GM21515 (cell line): ENCODE data around the gene MISFA.
"Not testable (repeated sequence)": the region's sequence is repeated elsewhere in the genome, so short reads cannot be mapped to it uniquely, and the experiment has no call there.

Experiments
- ATAC-seq: cut with Tn5 transposase; IDR thresholded peaks from one replicate; pipeline ENCODE4 v1.9.1; 2021; ENCODE audit not compliant: unreplicated experiment

MISFA gene

DNA sequence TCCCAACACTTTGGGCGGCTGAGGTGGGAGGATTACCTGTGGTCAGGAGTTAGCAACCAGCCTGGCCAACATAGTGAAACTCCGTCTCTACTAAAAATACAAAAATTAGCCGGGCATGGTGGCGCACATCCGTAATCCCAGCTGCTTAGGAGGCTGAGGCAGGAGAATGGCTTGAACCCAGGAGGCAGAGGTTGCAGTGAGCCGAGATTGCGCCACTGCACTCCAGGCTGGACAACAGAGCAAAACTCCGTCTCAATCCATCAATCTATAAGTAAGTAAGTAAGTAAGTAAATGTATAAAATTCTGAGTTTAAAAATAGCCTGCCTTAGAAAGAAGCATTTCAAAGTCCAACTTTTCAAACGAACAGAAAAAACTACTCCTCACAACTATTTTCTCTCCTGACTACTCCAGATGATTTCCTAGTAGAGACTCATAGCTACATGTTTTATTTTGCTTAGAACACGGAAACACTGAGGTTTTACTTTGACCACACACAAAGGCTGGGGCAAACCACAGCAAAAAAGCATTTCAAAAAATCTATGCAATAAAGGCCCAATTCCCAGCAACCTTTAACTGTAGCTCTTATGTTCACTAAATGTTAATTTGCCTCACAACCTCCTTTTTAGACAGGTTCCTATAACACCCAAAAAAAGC, 18.2 kb downstream of the MISFA start:
- peak; percentile 50 for ATAC-seq

DNA sequence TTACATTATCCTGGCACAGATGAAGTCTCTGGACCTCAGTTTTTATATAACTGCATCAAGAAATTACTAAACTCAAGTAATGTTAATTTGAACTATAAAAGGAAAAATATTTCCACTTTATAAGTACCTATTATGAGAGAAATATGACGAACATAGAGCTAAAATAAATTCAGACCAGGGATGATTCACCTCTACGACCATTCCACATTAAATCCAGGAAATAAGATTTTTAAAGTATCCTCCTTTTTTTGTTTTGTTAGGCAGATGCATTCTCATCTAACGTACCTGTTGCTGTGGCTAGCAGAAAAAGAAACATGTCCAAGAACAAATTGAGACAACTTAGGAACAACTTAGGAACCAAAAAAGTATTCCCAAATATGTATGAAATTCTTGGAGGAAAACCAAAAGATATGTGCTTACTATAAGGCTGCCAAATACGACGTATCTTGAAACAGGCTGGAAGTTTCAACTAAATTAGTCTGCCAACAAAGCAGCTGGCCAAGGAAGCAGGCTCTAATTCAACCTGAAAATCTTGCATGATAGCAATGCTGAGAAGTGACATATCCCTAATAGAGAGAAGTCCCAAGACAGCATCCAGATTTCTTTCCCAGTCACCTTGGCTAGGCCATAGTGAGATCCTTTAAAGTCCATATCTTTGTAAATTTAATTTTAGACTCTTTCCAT, 18.9 kb downstream of the MISFA start:
- no peak for ATAC-seq

DNA sequence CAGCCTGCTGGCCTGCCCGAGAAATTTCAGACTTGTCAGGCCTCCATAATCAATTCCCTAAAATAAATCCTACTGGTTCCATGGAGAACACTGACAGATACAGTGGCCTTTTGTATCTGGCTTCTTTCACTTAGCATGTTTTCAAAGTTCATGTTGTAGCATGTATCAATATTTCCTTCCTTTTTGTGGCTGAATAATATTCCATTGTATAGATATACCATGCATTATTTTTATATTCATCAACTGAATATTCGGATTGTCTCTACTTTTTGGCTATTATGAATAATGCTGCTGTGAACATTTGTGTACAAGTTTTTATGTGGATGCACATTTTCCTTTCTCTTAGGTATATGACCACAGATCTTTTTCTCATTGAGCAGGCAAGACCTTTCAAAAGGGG, 24.1 kb downstream of the MISFA start:
- ATAC-seq: no peak

DNA sequence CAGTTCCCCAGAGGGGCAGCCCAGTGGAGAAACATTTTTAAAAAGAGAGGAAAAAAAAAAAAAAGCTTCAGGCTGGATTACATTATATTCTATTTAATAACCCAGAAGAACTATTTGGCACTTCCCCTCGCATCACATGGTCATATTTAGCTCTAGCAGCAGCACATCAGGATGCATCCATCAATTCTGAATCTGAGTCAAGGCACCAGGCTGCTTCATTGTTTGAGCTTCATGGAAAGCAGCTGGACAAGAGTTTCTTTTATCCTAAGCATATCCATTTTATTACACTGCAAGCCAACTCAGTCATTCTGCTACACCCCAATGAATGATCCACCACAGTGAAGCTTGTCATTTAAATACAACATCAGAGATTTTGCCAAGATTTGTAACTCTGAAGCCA, 24.6 kb downstream of the MISFA start:
- ATAC-seq: no peak

DNA sequence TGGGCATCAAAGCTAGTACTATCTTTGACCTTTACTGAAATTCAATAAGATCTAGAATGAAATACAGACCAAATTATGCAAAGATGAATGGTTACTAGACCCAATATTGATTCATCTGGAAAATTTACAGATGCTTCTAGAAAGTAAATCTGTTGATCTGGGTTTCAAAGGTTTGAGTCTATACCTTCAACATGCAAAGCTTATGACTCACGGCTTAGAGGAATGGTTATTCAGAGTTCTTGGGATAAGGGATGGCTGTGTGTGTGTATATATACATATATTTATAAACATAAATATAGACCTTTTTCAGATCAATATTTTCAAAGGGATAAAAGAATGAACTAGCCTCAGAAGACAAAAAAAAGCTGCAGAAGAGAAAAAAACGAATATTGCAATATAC, 33.3 kb downstream of the MISFA start:
- no peak for ATAC-seq

DNA sequence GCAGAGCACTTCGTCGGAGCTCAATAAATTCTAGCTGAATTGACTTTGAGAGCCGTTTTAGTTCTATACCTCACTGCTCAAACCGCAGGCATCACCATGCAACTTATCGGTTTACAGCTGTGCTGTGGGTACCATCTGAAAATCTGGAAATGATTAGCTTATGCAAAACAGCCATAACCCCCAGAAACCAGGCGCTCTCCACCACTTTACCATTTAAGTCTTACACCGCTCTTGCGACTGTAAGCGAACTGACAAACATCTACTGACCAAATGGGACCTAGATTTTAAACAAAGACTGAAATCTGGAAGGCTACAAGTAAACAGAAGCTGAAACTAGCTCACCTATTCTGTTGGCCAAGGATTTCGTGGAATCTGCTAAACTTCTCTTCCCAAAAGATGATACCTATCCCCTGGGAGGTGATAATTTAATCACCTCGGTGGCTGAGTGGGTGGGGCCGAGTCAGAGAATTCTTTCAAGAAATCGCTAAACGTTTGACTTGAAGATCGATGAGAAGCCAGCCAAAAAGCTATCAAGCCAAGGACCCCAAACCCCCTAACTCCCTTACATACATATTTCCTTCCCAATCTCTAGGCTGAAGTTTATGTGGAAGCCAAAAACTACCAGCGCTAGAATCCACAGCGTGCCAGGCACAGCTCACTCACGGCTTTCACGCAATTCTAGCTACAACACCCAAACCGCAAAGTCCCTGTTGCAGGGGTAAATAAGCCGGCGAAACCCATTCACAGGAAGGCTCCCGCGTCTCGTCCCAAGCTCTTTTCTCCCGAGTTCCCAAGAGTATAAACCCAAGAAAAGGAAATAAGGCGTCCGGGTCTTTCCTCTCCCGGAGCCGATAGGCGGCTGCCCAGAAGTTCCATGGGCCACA, 33.9 kb downstream of the MISFA start:
- peak; percentile 55 for ATAC-seq

DNA sequence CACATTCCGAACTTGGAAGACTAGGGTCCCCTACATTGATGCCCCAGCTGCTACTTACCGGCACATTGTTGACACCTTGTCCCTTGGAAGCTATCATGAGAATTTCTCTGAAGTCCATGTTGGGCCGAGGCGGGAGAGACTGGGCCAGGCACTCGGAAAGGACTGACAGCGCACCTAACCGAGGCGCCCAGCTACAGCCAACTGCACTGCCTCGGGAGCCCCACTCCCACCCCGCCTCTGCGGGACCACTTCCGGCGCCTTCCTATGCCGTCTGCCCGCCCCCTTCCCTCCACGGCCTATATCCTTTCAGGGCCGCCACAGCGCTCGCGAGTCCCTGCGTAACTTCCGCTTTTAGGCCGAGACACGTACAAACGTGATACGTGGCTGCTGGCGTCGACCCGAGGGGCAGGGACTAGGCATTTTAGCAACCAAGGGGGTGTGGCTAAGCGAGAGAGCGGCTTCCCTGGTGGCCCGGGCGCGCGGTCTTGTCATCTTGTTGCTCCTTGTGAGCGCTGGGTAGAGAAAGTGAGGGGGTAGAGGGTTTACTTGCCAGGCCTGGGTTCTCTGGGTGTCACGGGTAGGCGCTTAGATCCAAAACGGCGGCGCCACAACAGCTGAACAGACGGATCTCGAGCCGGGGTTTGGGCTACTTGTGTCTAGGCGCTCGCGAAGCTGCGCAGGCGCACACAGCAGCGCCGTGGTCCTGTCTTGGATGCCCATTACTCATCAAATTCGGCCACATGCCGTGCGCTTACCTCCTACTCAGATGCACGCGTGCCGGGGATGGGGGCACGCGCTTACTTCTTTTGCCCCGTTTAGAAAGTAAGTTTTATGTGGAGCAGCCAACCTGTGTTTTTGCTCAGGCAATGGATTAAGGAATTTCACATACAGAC, 34.8 kb downstream of the MISFA start, which contains the start of gene SPTY2D1:
Gene SPTY2D1, minus strand, starts transcription at position 203 of the 893 bp plus-strand sequence. Its CDS starts 85 bp downstream, at position 118.
- ATAC-seq: peak; percentile 96

DNA sequence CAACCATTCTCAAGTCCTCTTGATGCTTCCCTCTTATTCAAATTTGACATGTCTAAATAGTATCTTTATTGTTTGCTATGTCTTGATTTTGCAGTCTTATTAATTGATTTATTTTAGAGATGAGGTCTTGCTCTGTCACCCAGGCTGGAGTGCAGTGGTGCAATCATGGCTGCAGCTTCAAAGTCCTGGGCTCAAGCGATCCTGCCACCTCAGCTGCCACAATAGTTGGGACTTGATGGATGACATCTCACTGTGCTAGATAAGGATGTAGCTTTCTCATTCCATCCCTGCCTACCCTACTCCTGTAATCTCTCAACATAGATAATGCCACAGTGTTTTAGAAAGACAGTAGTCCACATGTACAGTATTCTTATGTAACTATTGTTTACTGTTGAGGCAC, 42.1 kb downstream of the MISFA start:
- ATAC-seq: no peak

DNA sequence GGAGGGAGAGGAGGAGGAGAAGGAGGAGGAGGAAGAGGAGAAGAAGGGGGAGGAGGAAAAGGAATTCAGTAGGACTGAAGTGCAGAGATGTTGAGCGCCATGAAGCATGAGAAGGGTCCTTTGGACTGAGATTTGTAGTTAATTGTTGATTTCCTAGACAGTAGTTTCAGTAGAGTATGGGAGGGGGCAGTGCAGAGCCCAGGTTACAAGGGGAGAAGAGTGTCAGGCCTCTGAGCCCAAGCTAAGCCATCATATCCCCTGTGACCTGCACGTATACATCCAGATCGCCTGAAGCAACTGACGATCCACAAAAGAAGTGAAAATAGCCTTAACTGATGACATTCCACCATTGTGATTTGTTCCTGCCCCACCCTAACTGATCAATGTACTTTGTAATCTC, 43.4 kb downstream of the MISFA start:
- ATAC-seq: not testable (repeated sequence)

DNA sequence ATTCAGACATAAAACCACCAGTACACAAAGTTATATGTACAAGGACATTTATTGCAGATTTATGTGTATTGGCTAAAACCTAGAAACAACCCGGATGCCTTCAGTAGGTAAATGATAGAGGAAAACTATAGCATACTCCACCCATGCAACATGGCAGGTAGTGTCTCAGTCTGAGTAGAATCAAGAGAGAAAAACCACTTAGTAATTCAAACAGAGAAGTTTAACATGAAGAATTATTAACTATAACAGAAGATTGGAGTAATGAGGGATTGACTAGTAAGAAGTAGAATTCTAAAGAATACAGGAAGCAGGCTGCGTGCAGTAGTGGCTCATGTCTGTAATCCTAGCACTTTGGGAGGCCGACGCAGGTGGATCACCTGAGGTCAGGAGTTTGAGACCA, 50.8 kb downstream of the MISFA start:
- ATAC-seq: peak; percentile 30

DNA sequence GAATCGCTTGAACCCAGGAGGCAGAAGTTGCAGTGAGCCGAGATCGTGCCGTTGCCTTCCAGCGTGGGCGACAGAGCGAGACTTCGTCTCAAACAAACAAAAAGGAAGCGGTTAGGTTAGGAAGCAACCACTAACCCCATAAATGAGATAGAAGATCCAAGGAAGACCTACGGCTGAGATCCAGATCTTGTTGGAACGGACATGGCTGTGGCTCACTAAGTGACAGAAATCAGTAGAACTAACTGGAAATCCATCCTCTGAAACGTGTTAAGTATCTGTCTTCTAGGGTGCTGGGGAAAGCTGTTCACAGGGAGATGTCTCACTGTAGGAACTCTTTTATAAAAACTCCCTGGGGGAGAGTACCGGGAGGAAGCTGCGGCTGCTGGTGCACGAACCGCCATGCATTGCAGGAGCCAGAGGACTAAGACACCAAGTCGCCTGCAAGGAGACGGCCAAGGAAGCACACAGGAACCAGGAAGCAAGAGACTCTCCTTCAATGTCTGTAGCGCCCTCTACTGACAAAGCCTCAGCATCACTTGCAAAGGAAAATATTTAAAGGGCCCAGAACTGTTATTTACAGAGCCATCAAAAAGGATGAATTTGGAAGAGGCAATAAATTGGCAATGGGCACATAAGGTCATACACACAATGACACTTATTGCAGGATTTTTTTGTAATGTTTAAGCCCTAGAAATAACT, 51.4 kb downstream of the MISFA start:
- ATAC-seq: peak; percentile 83
